Measurements from ENCODE around the gene PTPRM. TPM values are rescaled to one million over a fixed set of nuclear protein-coding genes. Genes with fewer than 3 reads are reported as not detected.

The PTPRM gene
- total RNA-seq, 2 donors from 2014 or later: 12.3 to 15.9 TPM

DNA sequence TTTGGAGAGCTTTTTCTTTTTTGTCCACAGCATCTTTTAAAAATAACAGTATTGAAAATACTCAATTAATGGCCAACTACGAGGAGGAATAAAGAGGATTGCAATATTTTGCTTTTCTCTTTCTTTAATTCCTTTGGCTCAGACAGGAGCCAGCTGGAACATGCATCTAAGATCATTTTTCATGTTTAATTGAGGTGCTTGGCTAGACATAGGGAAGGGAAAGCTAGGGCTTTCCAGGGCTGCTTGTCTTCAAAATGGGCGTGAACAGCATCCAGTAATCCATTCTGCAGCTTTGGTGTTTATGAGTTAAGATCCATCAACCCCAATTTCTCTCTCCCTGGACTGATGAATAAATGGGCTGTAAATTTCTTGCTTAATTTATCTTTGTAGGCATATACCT, 323.0 kb downstream of the PTPRM start:
- DNase-seq: no peak
- intact Hi-C loops (cut with DNase I, micrococcal nuclease): no loop called here
- ATAC-seq: no peak

DNA sequence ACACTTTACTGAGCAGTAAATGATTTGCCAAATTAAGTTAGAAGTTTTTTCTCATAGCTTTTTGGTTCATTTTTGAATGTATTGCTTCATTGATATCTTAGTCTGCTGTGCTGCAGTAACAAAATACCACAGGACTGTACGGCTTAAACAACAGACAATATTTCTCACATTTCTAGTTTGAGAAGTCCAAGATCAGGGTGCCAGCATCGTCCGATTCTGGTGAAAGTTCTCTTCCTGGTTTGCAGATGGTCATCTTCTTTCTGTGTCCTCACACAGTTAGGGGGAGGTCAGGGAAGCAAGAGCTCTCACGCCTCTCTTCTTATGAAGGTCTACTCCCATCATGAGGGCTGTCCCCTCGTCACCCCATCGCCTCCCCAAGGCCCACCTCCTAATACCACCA, 325.4 kb downstream of the PTPRM start:
- intact Hi-C loops (cut with DNase I, micrococcal nuclease): no loop called here
- no peak for ATAC-seq
- no peak for DNase-seq

DNA sequence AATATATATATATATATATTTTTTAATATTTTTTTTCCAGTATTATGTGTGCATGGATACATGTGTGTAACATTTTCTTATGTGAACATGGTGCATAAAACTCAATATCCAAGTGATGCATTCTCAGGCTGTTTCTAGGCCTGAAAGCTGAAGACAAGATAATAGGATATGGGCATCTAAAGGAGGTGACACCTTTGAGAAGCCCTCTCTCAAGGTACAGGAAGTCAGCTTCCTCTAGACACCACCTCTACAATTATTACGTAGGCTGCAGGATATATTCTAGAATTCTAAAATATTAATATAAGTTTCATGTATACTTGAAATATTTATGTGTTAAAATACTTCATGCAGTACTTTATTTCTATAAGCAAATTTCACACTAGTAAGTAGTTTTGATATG, 327.5 kb downstream of the PTPRM start:
- intact Hi-C loops (cut with DNase I, micrococcal nuclease): no loop called here
- DNase-seq: no peak
- no peak for ATAC-seq

DNA sequence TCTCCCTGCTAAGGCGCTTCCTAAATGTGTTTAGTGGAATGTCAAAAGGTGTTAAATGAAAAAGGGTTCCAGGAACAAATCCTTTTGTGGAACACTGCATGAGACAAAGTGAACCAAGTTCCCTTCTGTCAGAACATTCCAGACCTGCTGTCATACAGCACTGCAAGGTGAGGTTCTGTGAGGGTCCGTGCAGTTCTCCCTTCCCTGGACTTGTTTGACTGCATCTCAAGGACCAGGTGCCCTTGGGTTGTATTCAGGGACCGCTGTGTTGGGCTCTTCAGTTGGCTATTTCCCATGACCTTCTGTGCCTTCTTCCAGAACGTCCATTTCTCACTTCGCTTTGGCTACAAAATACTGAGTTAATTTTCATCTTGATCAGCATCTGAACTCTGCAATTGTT, 328.2 kb downstream of the PTPRM start:
- intact Hi-C loops (cut with DNase I, micrococcal nuclease): no loop called here
- ATAC-seq (no peak), DNase-seq (no peak)

DNA sequence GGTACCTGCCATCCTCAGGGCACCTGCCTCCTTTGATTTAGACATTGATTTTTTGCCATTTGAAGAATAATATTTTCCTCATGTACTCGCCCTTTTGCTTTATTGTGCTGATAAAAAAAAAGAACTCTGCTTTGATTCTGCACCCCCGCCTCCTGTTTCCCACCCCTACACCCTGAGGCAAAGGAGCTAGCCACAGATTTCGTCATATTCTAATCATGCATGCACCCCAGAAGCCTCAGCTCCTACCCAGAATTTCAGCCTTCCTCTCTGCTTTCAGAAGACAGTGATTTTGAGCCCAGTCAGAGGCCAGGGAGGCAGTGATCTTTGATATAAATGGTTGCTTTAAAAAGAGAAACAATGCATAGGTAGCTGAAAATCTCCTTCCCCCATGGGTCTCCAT, 329.0 kb downstream of the PTPRM start:
- DNase-seq (no peak), ATAC-seq (no peak)
- intact Hi-C loops (cut with DNase I, micrococcal nuclease): no loop called here

DNA sequence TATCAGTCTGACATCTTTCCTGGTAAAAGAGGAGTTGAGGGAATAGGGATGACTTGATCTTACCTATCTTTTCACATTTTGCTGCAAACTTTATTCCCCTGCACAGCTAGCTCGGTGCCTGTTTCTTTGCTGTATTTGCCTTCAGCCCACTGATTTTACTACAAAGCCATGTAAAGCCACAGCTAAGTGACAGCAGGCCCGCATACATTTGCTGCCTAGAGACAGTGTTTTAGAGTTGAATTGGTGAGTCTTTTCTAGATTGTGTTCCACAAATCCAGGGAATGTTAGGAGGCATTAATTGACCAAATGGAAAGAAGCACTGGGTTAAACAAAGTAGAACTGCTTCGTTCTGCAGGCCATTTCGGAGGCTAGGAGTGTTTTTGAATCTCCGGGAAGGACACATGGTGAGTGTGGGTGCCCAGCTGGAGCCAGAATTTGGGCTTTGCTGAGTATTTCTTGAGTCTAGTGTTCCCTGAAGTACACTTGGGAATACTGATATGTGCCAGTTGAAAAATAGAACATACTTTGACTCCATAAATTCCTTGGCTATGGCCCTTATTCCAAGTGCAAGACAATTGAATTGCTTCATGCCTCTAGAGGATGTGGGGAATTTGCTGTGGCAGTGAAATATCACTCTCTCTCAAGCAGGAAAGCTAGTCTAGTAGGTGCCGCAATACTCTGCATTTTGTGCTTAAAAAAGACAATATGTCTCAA, 329.8 kb downstream of the PTPRM start:
- no peak for ATAC-seq
- intact Hi-C loops (cut with DNase I, micrococcal nuclease): no loop called here
- no peak for DNase-seq

DNA sequence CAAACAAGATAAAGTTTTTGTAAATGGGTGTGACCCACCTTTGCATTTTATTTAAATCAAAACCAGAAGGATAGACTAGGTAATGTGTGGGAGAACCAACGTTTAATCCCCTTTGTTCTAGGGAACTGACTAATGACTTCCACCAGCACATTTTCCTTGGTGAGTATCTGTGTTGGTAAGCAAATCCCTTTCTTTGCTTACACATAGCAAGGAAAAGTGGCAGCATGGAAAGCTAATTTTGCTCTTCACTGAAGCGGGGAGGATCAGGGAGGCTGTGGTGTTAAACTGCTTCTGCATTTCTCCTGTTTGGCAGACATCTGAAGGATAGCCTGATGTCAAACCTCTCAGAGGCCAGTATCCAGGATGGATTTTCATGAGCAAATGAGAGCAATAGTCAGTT, 331.1 kb downstream of the PTPRM start:
- ATAC-seq (no peak), DNase-seq (no peak)
- intact Hi-C loops (cut with DNase I, micrococcal nuclease): no loop called here

DNA sequence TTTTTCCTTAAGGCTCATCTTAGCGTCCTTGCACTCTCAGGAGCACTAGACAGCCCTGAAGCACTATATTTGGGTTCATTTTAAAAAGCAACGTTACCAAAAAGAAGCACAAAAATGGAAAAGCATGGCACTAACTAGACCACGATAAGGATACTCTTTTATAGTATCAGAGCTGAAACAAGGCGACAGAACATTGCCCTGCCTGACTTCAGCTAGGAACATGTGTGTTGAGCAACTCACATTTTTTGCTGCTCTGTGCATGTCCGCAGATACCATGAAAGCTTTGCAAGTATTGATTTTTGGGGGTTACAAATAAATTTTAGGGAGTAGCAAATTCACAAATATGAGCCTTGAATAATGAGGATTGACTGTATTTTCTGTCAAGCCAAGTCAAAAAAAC, 332.0 kb downstream of the PTPRM start:
- intact Hi-C loops (cut with DNase I, micrococcal nuclease): no loop called here
- ATAC-seq (no peak), DNase-seq (no peak)

DNA sequence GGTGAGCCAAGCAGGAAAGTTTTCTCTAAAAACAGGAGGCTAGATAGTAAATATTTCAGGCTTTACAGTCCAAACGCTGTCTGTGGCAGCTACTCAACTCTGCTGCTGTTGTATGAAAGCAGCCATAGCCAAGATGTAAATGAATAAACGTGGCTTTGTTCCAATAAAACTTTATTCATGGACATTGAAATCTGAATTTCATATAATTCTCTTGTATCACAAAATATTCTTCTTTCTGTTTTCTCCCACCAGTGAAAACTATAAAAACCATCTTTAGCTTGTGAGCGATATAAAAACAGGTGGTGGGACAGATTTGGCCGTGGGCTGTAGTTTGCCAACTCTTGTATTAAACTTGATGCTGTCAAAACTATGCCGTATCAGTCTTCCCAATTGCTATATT, 333.0 kb downstream of the PTPRM start:
- DNase-seq (no peak), ATAC-seq (no peak)
- intact Hi-C loops (cut with DNase I, micrococcal nuclease): no loop called here

DNA sequence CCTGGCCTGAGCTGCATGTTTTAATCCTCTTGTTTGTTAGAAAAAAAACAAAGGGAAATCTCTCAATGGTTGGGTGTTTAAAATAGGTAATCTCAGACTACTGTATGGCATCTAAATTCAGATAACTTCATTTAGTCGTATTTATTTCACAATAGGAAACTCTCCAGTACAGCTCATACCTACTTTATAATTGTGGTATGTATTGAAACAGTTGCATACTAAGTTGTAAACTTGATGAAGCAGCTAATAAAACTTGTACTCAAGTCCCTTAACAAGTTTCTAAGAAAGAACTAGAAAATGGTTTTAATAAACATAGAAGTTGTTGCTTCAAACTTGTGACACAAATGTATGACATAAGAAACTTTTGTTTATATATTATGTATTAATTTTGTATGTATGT, 334.5 kb downstream of the PTPRM start:
- intact Hi-C loops (cut with DNase I, micrococcal nuclease): no loop called here
- no peak for ATAC-seq
- no peak for DNase-seq

DNA sequence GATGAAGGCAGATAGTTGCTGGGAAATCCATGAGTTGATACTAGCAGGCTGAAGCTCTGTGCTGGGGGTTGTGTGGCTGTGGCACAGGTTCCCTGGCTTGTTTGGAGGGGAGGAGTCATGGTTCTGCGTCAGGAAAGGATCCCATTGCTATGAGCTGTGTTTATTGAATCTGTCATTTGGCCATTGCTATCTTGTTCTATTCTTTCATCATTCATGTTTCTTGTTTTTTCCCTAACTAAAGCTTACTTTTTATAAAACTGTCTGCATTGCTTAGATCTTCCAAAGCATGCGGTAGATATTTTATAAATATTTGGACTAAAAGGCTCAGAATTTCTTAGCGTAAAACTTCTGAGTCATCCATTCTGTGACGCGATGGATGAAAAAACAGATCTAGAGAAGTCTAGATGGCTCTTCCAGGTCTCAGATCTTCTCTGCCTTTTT, 335.3 kb downstream of the PTPRM start:
- intact Hi-C loops (cut with DNase I, micrococcal nuclease): no loop called here
- no peak for ATAC-seq

DNA sequence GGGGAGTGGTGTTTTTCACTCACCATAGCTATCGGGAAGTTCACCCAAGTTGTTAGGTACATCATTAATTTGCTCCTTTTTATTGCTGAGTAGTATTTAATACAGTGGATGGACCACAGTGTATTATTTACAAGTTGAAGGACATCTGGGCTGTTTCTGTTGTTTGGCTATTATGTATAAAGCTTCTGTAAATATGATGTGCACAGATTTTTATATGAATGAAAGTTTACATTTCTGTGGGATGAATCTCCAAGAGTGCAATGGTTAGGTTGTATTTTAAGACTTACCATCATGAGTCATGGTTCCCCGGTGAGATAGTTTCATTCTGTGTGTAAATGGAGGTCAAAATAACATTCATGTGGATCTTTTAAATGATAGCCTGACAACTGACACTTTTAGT, 337.4 kb downstream of the PTPRM start:
- no peak for ATAC-seq
- intact Hi-C loops (cut with DNase I, micrococcal nuclease): no loop called here
- no peak for DNase-seq

More for the DNA sequence above, 335.3 kb downstream of the PTPRM start:
- peak in 1 of 2 donors; percentile 62 for DNase-seq

DNA sequence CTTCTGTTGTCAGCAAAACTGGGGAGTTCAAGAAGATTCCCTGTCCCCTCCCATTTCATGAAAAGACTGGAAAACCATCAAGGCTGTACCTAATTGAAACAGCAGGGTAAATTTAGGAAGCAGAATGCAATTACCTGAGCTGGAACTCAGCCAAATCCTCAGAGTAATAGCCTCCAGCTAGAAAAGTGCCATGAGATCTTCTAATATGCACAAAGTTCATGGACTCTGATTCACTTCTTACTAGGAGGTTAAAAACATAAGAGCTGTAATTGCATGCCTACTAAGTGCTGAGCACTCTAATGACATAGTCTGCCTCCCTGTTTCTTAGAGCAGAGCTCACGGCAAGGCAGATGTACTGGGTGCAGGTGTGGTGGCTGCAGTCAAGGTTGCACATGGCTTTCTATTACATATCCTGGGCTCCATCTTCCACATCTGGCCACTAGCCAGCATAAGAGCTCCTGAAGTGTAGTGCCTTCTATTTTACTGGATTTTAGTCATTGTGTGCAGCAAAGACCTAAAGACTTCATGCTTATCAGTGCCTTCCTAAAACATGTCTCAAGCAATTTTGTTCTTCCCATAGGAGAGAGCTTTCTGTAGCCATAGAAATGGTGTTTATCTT, 341.7 kb downstream of the PTPRM start:
- intact Hi-C loops (cut with DNase I, micrococcal nuclease): no loop called here
- ATAC-seq (no peak), DNase-seq (no peak)

DNA sequence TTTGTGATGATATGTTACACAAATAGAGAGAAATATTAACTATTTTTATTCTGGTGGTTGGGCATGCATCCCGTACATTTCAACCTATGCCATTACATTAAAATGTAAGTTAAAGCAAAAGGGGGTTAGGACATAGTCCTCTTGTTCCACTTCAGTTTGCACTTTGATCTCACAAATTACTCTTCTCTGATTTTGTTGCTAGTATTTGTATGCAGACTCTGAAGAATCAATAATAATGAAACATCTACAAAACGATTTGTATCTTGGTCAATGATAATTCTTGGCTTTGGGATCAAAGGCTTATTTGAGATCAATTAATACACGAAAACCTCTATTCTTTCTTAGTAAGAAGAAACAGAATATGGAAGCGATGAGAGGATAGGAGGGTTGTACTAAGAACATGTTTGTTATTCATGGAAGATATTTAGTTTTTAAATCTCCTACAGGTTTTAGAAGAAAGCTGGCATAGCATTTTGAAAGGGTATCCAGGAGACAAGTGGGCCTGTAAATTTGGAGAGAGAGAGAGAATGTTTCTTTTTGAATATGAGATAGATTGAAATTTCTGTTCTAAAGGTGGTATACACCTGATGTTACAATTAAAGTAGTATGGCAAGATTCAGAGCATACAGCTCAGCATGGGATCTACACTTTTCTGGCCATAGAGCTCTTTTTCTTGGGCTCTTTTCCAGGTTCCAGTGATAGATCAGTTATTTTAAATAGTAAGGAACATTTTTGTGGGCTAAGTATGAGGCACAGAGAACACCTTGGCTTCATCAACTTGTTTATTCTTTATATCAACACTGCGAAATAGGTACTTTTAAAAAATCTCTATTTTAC, 347.9 kb downstream of the PTPRM start:
- intact Hi-C loops (cut with DNase I, micrococcal nuclease): no loop called here
- no peak for ATAC-seq

DNA sequence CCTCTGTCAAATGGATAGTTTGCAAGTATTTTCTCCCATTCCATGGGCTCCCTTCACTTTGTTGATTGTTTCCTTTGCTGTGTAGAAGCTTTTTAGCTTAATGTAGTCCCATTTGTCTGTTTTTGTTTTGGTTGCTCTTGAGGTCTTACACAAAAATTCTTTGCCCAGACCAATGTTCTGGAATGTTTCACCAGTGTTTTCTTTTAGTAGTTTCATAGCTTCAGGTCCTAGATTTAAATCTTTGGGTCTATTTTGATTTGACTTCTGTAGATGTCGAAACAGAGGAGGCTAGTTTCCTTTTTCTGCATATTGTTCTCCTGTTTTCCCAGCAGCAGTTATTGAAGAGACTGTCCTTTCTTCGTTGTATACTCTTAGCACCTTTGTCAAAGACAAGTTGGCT, 351.6 kb downstream of the PTPRM start:
- intact Hi-C loops (cut with DNase I, micrococcal nuclease): no loop called here
- DNase-seq: no peak
- ATAC-seq: no peak

More for the DNA sequence above, 347.9 kb downstream of the PTPRM start:
- no peak for DNase-seq

DNA sequence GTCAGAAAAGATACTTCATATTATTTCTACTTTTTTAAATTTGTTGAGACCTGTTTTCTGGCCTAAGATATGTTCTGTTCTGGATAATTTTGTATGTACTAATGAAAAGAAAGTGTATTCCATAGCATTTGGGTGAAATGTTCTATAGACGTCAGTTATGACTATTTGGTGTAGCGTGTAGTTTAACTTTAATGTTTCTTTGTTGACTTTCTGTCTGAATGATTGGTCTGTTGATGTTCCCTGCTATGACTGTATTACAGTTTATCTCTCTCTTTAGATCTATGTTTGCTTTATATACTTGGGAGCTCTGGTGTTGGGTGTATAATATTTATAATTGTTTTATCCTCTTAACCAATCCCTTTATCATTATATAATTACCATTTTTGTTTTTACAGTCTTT, 352.4 kb downstream of the PTPRM start:
- no peak for DNase-seq
- intact Hi-C loops (cut with DNase I, micrococcal nuclease): no loop called here
- no peak for ATAC-seq

DNA sequence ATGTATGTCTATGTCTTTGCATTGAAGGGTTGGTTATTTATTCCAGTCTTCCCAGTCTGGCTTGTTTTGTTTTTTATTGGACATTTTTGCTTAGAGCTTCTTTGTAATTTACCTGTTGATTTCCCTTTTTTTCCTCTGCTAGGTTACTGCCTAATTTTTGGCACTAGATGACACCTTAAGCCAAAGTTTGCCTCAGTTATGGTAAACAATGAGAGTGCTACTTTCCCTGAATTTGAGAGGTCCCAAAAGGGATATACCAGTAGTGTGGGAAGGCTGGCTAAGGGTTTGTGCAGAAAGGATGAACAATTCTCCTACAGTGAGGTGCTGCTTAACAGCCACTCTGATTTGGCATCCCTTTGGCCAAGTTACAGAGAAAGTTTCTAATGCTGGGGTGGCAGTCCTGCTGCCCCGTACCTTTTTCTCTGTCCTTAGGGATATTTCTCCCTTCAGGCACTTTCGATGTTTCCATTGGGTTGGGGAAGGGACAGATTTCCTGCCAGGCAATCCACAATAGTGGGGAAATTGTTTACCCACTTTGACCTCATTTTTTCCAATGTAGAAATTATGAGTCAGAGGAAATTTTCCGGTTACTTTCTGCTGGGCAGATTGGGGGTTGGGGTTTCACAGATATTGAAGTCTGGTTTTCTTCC, 354.9 kb downstream of the PTPRM start:
- intact Hi-C loops (cut with DNase I, micrococcal nuclease): no loop called here
- ATAC-seq (no peak), DNase-seq (no peak)

DNA sequence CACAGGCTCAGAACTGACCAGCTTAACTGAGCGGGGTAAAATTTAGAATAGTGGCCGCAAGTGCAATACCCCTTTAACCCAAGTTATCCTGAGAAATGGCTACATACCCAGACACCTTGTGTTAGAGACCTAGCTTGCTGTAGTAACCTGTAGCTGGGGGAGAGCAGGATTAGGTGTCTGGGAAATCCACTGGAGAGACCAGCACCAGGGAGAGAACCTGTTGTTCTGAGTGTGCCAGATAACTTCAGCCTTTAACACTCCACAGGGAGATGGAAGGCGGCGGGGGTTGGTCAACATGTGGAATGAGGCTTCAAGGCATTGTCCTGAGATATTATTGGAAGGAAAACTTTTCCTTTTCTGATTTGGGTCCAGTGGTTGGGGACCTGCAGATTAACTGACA, 356.0 kb downstream of the PTPRM start:
- DNase-seq (no peak), ATAC-seq (no peak)
- intact Hi-C loops (cut with DNase I, micrococcal nuclease): no loop called here

DNA sequence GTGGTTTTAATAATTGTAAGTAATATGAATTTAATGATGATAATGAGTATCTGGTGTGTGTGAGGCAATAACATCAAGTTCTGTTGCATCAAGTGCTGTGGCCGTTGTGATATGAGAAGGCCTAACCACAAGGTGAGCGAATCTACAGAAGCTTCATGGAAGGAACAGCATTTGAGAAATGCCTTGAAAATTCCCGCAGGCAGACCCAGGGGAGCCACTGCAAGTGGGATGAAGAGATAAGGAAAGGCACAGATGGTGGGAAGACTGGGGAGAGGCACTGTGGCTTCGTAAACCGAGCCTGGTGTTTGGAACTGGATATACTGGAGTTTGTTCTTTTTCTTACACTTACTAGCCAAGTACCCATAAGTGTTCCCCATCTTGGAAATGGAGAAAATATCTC, 357.5 kb downstream of the PTPRM start:
- DNase-seq (no peak), ATAC-seq (no peak)
- intact Hi-C loops (cut with DNase I, micrococcal nuclease): no loop called here

DNA sequence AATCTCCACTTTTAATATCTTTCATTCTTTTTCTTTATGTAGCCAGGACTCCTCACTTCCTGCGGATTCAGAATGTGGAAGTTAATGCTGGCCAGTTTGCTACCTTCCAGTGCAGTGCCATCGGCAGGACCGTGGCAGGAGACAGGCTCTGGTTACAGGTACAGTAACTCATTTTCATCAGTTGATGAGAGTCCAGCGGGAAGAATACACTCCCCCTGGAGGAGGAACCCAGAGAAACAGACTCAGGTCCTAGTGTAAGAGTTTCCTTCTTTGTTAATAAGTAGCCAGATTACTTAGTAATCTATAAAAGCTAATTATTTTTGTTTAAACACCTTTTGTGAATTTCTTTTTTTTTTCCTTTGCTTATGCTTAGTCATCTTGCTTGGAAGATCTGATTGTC, 359.4 kb downstream of the PTPRM start:
- ATAC-seq: no peak
- no peak for DNase-seq
- intact Hi-C loops (cut with DNase I, micrococcal nuclease): no loop called here
